Liver (tissue), 3 donors: Measurements from ENCODE around the gene WDR37.

Source experiments
- SP1 ChIP-seq: IDR thresholded peaks from 2 replicates; pipeline ENCODE4 v1.6.1; 2018; ENCODE audit warnings: antibody characterized with exemption, mild to moderate bottlenecking
- TF ChIP-seq, protein P1 (sequence below): IDR thresholded peaks from 2 replicates; pipeline ENCODE4 v1.6.1; 2016; ENCODE audit warnings: antibody characterized with exemption
- TF ChIP-seq, protein P2 (sequence below): fragments of 150-350 bp; IDR thresholded peaks from 2 replicates; pipeline ENCODE4 v1.5.1; 2017; ENCODE audit warnings: improper control_type of control experiment, low read depth, low read length; ENCODE audit not compliant: missing input control
- TF ChIP-seq, protein P3 (sequence below): IDR thresholded peaks from 2 replicates; pipeline ENCODE4 v1.6.1; 2016; ENCODE audit warnings: antibody characterized with exemption
- donor health status: healthy.
- donor health status: healthy.

GRCh38 chr10:1094112-1095057 is 38.2 kb downstream of the WDR37 start:
- TF ChIP-seq SP1: no peak
- TF ChIP-seq, protein P1, sequence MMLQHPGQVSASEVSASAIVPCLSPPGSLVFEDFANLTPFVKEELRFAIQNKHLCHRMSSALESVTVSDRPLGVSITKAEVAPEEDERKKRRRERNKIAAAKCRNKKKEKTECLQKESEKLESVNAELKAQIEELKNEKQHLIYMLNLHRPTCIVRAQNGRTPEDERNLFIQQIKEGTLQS: no peak
- TF ChIP-seq, protein P2, sequence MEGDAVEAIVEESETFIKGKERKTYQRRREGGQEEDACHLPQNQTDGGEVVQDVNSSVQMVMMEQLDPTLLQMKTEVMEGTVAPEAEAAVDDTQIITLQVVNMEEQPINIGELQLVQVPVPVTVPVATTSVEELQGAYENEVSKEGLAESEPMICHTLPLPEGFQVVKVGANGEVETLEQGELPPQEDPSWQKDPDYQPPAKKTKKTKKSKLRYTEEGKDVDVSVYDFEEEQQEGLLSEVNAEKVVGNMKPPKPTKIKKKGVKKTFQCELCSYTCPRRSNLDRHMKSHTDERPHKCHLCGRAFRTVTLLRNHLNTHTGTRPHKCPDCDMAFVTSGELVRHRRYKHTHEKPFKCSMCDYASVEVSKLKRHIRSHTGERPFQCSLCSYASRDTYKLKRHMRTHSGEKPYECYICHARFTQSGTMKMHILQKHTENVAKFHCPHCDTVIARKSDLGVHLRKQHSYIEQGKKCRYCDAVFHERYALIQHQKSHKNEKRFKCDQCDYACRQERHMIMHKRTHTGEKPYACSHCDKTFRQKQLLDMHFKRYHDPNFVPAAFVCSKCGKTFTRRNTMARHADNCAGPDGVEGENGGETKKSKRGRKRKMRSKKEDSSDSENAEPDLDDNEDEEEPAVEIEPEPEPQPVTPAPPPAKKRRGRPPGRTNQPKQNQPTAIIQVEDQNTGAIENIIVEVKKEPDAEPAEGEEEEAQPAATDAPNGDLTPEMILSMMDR: no peak
- TF ChIP-seq, protein P3, sequence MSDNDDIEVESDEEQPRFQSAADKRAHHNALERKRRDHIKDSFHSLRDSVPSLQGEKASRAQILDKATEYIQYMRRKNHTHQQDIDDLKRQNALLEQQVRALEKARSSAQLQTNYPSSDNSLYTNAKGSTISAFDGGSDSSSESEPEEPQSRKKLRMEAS: no peak
